ENCODE measurements around the gene TRIM67. TPM values are rescaled to one million over a fixed set of nuclear protein-coding genes. Genes with fewer than 3 reads are reported as not detected.

Gene TRIM67
- total and polyA plus RNA-seq, 2 donors (not counting 1 experiment from before 2014, with no cell fraction given), result not detected

DNA sequence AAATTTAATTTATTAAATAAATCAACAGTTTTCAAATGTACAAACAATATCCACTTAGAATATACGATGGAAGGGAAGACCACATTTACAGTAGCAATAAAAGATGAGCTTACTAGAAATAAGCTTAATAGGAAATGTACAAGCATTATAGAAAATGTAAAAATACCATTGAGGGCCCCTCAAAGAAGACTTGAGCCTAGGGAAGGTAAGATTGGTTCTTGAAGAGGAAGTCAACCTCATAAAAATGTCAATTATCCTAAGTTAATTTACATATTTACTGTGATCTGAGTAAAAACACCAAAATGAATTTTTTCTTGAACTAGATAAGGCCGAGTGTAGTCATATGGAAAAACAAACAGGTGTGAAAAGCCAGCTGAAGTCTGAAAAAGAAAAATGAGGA is 39.7 kb upstream of the TRIM67 start:
- no peak overlapping the region for H3K9ac ChIP-seq (ENCODE audit: low read length)
- Mint-ChIP-seq H3K9me3 (ENCODE audit: insufficient read depth) (peaks cover 8% of the 10 kb centered on the region), H3K4me3 (no peak overlapping the region)

DNA sequence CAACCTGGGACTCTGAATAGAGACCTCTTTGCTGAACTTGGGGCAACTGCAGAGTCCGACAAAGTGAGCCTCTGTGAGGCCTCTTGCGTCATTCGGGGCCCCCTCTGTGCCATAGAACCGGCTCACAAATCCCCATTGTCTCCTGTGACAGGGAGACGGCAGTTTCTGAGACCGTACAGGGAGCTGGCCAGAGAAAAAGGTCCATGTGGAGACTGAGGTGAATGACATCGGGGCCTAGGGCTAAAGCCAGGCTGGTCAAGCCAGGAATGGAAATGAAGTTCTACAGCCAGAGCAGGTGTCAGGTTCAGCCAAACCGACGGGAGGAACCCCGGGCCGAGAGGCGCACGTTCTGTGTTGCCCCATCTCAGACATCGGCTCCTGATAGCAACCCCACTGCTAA is 37.1 kb upstream of the TRIM67 start:
- Histone ChIP-seq H4K20me1 (ENCODE audit: control insufficient read depth, insufficient read depth, low read length, poor library complexity, severe bottlenecking) (no peaks in the 10 kb centered on the region), H3K9me3 (ENCODE audit: control extremely low read depth in 1 of 3, control insufficient read depth in 2 of 3, insufficient read depth in 1 of 3, low read length in 2 of 3) (peaks cover 0 to 4% (median 2%) of the 10 kb centered on the region in 3 donors), H3K4me1 (ENCODE audit: control insufficient read depth in 2 of 2, insufficient read depth in 2 of 2, low read length in 2 of 2) (no peaks in the 10 kb centered on the region), H3K36me3 (replicated peaks in 1 of 2; ENCODE audit: control extremely low read depth in 1 of 2, control insufficient read depth in 1 of 2, extremely low read depth in 1 of 2, insufficient read depth in 2 of 2, low read length in 1 of 2) (no peaks in the 10 kb centered on the region), H3K4me3 (ENCODE audit: control extremely low read depth in 1 of 5, extremely low read depth in 1 of 5, insufficient read depth in 1 of 5, low read depth in 2 of 5, low read length in 4 of 5) (no peak overlapping the region), H3K4me2 (replicated peaks; ENCODE audit: low read depth, low read length, poor library complexity, severe bottlenecking) (no peak overlapping the region), H3K27ac (ENCODE audit: low read length in 2 of 2) (no peak overlapping the region), H2AFZ (ENCODE audit: insufficient read depth, low read depth, low read length, poor library complexity, severe bottlenecking) (no peak overlapping the region), H3K27me3 (replicated peaks in 1 of 4; ENCODE audit: control extremely low read depth in 1 of 4, control insufficient read depth in 3 of 4, insufficient read depth in 4 of 4, low read length in 3 of 4) (no peaks in the 10 kb centered on the region), H3K9ac (ENCODE audit: low read length) (no peak overlapping the region), H3K79me2 (ENCODE audit: control insufficient read depth, insufficient read depth, low read length) (no peaks in the 10 kb centered on the region)
- H3K9me3 Mint-ChIP-seq (ENCODE audit: insufficient read depth), result peaks cover 2% of the 10 kb centered on the region
- WGBS (ENCODE audit: insufficient coverage), result 94% methylated on average over 11 of the region's 14 CpGs
- ChIA-PET POLR2A (no interaction called here), CTCF (interaction anchor here (0.9 kb wide), 1 partner anchor 34 kb away, joined by 3 read pairs; no protein-coding TSS in a partner anchor)
- H3K4me1 Mint-ChIP-seq, result no peaks in the 10 kb centered on the region
- no peak for ATAC-seq (ENCODE audit: low read depth)
- no peak for TF ChIP-seq EZH2 (IDR thresholded peaks at IDR 0.05; ENCODE audit: borderline replicate concordance, insufficient read depth, low read depth, low read length, poor library complexity, severe bottlenecking)
- TF ChIP-seq, protein P1, sequence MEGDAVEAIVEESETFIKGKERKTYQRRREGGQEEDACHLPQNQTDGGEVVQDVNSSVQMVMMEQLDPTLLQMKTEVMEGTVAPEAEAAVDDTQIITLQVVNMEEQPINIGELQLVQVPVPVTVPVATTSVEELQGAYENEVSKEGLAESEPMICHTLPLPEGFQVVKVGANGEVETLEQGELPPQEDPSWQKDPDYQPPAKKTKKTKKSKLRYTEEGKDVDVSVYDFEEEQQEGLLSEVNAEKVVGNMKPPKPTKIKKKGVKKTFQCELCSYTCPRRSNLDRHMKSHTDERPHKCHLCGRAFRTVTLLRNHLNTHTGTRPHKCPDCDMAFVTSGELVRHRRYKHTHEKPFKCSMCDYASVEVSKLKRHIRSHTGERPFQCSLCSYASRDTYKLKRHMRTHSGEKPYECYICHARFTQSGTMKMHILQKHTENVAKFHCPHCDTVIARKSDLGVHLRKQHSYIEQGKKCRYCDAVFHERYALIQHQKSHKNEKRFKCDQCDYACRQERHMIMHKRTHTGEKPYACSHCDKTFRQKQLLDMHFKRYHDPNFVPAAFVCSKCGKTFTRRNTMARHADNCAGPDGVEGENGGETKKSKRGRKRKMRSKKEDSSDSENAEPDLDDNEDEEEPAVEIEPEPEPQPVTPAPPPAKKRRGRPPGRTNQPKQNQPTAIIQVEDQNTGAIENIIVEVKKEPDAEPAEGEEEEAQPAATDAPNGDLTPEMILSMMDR (IDR thresholded peaks at IDR 0.05), result no peak
- no peak overlapping the region for H3K27ac Mint-ChIP-seq
- intact Hi-C loops (cut with micrococcal nuclease), result no loop called here
- H3K27me3 Mint-ChIP-seq, result peaks cover 14% of the 10 kb centered on the region
- H3K4me3 Mint-ChIP-seq, result no peak overlapping the region
- DNase-seq, result no peak

More for the DNA sequence above, 39.7 kb upstream of the TRIM67 start:
- no peaks in the 10 kb centered on the region for H4K20me1 ChIP-seq (ENCODE audit: control insufficient read depth, insufficient read depth, low read length, poor library complexity, severe bottlenecking)
- H3K79me2 ChIP-seq (ENCODE audit: control insufficient read depth, insufficient read depth, low read length), result no peaks in the 10 kb centered on the region
- no peak overlapping the region for H2AFZ ChIP-seq (ENCODE audit: insufficient read depth, low read depth, low read length, poor library complexity, severe bottlenecking)
- H3K27me3 ChIP-seq (replicated peaks in 1 of 4; ENCODE audit: control extremely low read depth in 1 of 4, control insufficient read depth in 3 of 4, insufficient read depth in 4 of 4, low read length in 3 of 4), result peaks cover 0 to 3% (median 0%) of the 10 kb centered on the region in 4 experiments
- no peaks in the 10 kb centered on the region for H3K4me1 ChIP-seq (ENCODE audit: control insufficient read depth in 2 of 2, insufficient read depth in 2 of 2, low read length in 2 of 2)
- DNase-seq (no peak), ATAC-seq (ENCODE audit: low read depth) (no peak)
- no peak overlapping the region for H3K4me3 ChIP-seq (ENCODE audit: control extremely low read depth in 1 of 5, extremely low read depth in 1 of 5, insufficient read depth in 1 of 5, low read depth in 2 of 5, low read length in 4 of 5)
- Mint-ChIP-seq H3K27me3 (peaks cover 17% of the 10 kb centered on the region), H3K27ac (no peak overlapping the region), H3K4me1 (no peaks in the 10 kb centered on the region)
- WGBS (ENCODE audit: insufficient coverage), result no CpG with 5 or more reads among the region's 2 CpGs
- peaks cover 3 to 13% (median 3%) of the 10 kb centered on the region in 3 donors for H3K9me3 ChIP-seq (ENCODE audit: control extremely low read depth in 1 of 3, control insufficient read depth in 2 of 3, insufficient read depth in 1 of 3, low read length in 2 of 3)
- intact Hi-C loops (cut with micrococcal nuclease), result no loop called here
- POLR2A ChIA-PET, result no interaction called here
- H3K36me3 ChIP-seq (replicated peaks in 1 of 2; ENCODE audit: control extremely low read depth in 1 of 2, control insufficient read depth in 1 of 2, extremely low read depth in 1 of 2, insufficient read depth in 2 of 2, low read length in 1 of 2), result no peaks in the 10 kb centered on the region
- H3K27ac ChIP-seq (ENCODE audit: low read length in 2 of 2), result no peak overlapping the region
- TF ChIP-seq EZH2 (IDR thresholded peaks at IDR 0.05; ENCODE audit: borderline replicate concordance, insufficient read depth, low read depth, low read length, poor library complexity, severe bottlenecking), result no peak
- TF ChIP-seq, protein P1 (IDR thresholded peaks at IDR 0.05), result no peak
- CTCF ChIA-PET, result no interaction called here
- no peak overlapping the region for H3K4me2 ChIP-seq (replicated peaks; ENCODE audit: low read depth, low read length, poor library complexity, severe bottlenecking)
